ENCODE data around the gene OR2A5.
"Not testable (repeated sequence)": the region's sequence is repeated elsewhere in the genome, so short reads cannot be mapped to it uniquely, and the experiment has no call there.

DNA sequence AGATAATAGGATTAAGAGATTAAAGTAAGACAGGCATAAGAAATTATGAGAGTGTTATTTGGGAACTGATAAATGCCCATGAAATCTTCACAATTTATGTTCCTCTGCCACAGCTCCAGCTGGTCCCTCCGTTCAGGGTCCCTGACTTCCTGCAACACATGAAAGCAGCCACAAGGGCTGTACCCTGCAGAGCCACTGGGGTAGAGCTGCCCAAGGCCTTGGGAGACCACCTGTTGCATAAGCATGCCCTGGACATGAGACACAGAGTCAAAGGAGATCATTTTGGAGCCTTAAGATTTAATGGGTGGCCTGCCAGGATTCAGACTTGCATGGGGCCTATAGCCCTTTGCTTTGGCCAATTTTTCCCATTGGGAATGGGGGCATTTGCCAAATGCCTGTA lies 37.9 kb upstream of the OR2A5 start:
- not testable (repeated sequence) for TF ChIP-seq POLR2AphosphoS5 (IDR thresholded peaks at IDR 0.05; ENCODE audit: low read depth, low read length); CHD1 (IDR thresholded peaks at IDR 0.05; ENCODE audit: low read depth, low read length); ATF3 (IDR thresholded peaks at IDR 0.05; ENCODE audit: insufficient read depth, low read depth, low read length); KDM5A (IDR thresholded peaks at IDR 0.05; ENCODE audit: low read length); RAD21 (IDR thresholded peaks at IDR 0.05 in 1 of 2, conservative IDR thresholded peaks at IDR 0.05 in 1 of 2; ENCODE audit: low read depth in 2 of 2, low read length in 2 of 2); CTCF (IDR thresholded peaks at IDR 0.05; ENCODE audit: control extremely low read depth in 1 of 3, insufficient read depth in 1 of 3, low read depth in 1 of 3, low read length in 3 of 3)

Measured in H1 (cell line).